HG03521 (cell line): ENCODE measurements around the gene GMEB2.
A peak's percentile ranks its signal among the peaks of the same experiment; 100 is the strongest.
"Not testable (repeated sequence)": the region's sequence is repeated elsewhere in the genome, so short reads cannot be mapped to it uniquely, and the experiment has no call there.

ENCODE experiments used
- ATAC-seq: cut with Tn5 transposase; IDR thresholded peaks from one replicate; pipeline ENCODE4 v1.9.1; 2021; ENCODE audit warnings: mild to moderate bottlenecking, moderate library complexity; ENCODE audit not compliant: unreplicated experiment

GMEB2 gene

DNA sequence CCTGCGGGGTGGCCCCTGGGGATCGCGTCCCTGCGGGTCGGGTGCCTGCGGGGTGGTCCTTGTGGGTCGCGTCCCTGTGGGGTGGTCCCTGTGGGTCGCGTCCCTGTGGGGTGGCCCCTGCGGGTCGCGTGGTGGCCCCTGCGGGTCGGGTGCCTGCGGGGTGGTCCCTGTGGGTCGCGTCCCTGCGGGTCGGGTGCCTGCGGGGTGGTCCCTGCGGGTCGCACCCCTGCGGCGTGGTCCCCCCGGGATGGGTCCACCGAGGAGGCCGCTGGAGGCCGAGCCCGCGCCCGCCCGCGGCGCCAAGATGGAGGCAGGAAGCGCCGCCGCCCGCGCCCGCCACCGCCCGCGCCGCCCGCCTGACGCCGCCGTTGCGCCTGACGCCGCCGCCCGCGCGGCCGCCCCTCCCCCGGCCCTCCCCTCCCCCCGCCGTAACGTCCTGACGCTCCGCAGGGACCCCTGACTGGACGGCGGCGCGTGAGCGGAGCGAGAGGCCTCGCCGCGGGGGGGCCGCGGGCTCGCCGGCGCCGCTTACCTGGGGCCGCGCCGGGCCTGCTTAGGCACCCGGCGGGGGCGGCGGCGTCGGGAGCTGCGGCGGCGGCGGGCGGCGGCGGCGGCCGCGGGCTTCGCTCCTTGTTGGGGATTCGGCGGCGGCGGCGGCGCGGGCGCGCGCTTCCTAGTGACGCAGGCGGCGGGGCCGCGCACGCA is at the start of gene GMEB2:
TSS of gene GMEB2 (minus strand) at position 678 of the 705 bp plus-strand sequence. CDS start 7,704 bp downstream, outside the sequence.
- peak; percentile 45 for ATAC-seq

DNA sequence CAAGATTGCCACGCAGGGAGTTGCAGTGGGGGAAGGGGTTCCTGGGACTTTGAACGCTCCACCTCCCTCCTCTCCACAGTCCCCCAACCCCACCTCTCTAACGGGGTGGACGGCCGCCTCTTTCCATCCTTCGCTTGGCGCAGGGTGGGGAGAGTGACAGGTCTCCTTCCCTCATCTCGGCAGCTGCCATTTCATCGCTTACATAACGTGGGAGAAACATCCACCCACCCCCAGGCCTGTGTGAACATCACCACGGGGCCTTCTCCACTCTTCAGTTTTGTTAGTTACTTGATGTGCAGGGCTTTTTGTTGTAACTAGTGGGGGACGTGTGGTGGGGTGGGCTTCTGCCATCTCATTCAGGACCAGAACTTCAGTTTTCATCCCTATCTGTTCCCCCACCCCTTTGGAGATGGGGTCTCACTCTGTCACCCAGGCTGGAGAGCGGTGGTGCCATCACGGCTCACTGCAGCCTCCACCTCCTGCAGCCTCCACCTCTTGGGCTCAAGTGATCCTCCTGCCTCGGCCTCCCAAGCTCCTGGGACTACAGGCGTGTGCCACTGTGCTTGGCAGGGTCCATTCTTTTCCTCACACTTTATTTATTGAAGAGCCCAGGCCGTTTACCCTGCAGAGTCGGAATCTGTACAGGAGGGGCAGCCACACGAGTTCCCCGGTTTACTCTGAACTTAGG is 48.9 kb upstream of the GMEB2 start:
- no peak for ATAC-seq

GRCh38 chr20:63673951-63674350 is 47.0 kb upstream of the GMEB2 start:
- no peak for ATAC-seq

- ATAC-seq, result no peak
Observed at GRCh38 chr20:63672666-63673065, 45.8 kb upstream of the GMEB2 start.

- not testable (repeated sequence) for ATAC-seq
Observed at GRCh38 chr20:63671695-63672094, 44.8 kb upstream of the GMEB2 start.

DNA sequence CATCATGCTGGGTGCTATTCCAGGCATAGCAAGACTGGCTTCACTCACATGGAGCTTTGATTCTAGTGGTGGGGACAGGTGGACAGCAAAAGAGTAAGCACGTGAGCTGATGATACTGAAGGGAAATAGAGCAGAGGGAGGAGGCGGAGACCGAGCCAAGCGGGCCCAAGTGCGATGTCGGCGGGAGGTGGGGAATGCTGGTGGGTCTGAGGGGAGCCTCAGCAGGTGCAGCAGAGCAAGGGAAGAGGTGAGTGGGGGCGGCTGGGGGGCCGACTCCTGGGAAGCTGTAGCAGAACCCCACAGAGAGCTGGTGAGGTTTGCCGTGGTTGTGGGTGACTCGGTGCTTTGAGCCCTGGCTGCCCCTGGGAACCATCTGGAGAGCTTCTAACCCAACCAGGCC is 41.5 kb upstream of the GMEB2 start:
- ATAC-seq, result no peak

GRCh38 chr20:63667858-63668257 is 41.0 kb upstream of the GMEB2 start:
- no peak for ATAC-seq

DNA sequence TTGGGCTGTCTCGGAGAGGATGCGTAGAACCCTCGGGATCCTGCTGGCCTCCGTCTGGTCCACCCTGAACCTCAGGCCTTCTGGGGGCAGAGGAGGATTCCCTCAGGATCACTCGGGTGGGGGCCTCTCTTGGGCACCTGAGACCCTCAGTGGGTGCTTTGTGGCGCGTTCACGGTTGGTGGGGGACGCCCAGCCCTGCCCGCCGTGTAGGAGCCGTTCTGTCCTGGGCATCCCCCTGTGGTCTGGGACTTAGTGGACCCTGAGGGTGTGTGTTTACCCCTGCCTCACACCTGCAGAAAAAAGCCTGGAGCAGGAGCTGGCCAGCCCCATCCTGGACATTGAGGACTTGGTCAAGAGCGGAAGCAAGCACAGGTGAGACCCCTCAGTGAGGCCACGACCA is 38.8 kb upstream of the GMEB2 start:
- no peak for ATAC-seq

- no peak for ATAC-seq
Observed at GRCh38 chr20:63664861-63665594, 38.1 kb upstream of the GMEB2 start.

- ATAC-seq, result no peak
Observed at GRCh38 chr20:63664143-63664851, 37.4 kb upstream of the GMEB2 start.

GRCh38 chr20:63663332-63664066 is 36.6 kb upstream of the GMEB2 start:
- ATAC-seq, result no peak

DNA sequence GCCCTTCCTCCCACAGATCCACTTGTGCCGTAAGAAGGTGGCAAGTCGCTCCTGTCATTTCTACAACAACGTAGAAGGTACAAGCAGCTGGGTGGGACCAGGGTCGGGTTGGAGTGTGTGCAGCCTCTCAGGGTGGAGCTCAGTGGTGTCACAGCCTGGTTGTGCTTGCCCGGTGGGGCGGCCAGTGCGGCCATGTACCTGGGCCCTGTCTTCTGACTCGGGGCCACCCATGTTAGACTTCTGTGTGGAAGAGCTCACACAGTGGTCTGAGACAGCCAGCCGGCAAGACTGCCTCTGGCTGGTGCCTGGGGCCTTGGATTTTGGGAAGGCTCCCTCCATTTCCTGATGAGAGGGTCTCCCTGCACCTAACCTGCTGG is 35.9 kb upstream of the GMEB2 start:
- ATAC-seq, result no peak

GRCh38 chr20:63661959-63662812 is 35.3 kb upstream of the GMEB2 start:
- ATAC-seq, result no peak

GRCh38 chr20:63661108-63661507 is 34.2 kb upstream of the GMEB2 start:
- ATAC-seq, result no peak

- no peak for ATAC-seq
Observed at GRCh38 chr20:63660622-63661021, 33.7 kb upstream of the GMEB2 start.

DNA sequence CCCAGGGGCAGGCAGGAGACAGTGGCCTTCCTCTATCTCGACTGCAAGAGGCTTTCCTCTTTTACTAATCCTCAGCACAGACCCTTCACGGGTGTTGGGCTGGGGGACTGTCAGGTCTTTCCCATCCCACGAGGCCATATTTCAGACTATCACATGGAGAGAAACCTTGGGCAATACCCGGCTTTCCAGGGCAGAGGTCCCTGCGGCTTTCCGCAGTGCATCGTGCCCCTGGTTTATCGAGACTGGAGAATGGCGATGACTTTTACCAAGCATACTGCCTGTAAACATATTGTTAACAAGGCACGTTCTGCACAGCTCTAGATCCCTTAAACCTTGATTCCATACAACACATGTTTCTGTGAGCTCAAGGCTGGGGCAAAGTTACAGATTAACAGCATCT is 33.3 kb upstream of the GMEB2 start:
- not testable (repeated sequence) for ATAC-seq

GRCh38 chr20:63659370-63659769 is 32.5 kb upstream of the GMEB2 start:
- ATAC-seq, result no peak

GRCh38 chr20:63658749-63659187 is 31.9 kb upstream of the GMEB2 start:
- ATAC-seq, result peak; percentile 12

GRCh38 chr20:63657937-63658748 is 31.2 kb upstream of the GMEB2 start, which contains the start of gene RTEL1:
RTEL1 (plus strand) TSS chr20:63658312; CDS start chr20:63659403, 1,091 bp downstream.
- ATAC-seq, result peak; percentile 81
